Brain microvascular endothelial cell (primary cell): ENCODE measurements around the gene ENPEP.

Experiments used
- DNase-seq: peaks from one replicate; pipeline ENCODE4 v3.0.0-alpha.2; 2020
- H3K27ac ChIP-seq: fragments of 250-450 bp; sonication (Bioruptor Pico); 2 replicates; pipeline ENCODE4 v1.5.1; 2020; ENCODE audit warnings: mild to moderate bottlenecking, moderate library complexity
- H3K27me3 ChIP-seq: fragments of 250-450 bp; sonication (Bioruptor Pico); replicated peaks from 2 replicates; pipeline ENCODE4 v1.5.1; 2020; ENCODE audit warnings: mild to moderate bottlenecking
- H3K36me3 ChIP-seq: fragments of 250-450 bp; sonication (Bioruptor Pico); replicated peaks from 2 replicates; pipeline ENCODE4 v1.5.1; 2020; ENCODE audit warnings: mild to moderate bottlenecking
- H3K4me3 ChIP-seq: 2 replicates; pipeline ENCODE4 v1.5.1; 2011; ENCODE audit warnings: low read depth, mild to moderate bottlenecking, control low read depth, low read length, moderate library complexity
- in situ Hi-C: cut with HindIII; loops from 2 replicates; pipeline ENCODE4 v1.10.0; 2017; ENCODE audit warnings: low sequenced_read_pairs, low pct_ligation_motif_present
- TF ChIP-seq, protein P1 (sequence below): IDR thresholded peaks from 2 replicates; pipeline ENCODE4 v1.5.1; 2011; ENCODE audit warnings: low read depth, mild to moderate bottlenecking, moderate library complexity, low read length, control low read depth, inconsistent platforms; ENCODE audit errors: missing control alignments

The ENPEP gene

GRCh38 chr4:110516106-110516922 lies 40.4 kb downstream of the ENPEP start:
- Histone ChIP-seq H3K4me3 (peak overlapping the region; percentile 51), H3K36me3 (no peaks in the 10 kb centered on the region), H3K27me3 (no peaks in the 10 kb centered on the region), H3K27ac (no peak overlapping the region)
- TF ChIP-seq, protein P1, sequence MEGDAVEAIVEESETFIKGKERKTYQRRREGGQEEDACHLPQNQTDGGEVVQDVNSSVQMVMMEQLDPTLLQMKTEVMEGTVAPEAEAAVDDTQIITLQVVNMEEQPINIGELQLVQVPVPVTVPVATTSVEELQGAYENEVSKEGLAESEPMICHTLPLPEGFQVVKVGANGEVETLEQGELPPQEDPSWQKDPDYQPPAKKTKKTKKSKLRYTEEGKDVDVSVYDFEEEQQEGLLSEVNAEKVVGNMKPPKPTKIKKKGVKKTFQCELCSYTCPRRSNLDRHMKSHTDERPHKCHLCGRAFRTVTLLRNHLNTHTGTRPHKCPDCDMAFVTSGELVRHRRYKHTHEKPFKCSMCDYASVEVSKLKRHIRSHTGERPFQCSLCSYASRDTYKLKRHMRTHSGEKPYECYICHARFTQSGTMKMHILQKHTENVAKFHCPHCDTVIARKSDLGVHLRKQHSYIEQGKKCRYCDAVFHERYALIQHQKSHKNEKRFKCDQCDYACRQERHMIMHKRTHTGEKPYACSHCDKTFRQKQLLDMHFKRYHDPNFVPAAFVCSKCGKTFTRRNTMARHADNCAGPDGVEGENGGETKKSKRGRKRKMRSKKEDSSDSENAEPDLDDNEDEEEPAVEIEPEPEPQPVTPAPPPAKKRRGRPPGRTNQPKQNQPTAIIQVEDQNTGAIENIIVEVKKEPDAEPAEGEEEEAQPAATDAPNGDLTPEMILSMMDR = peak; percentile 91
- peak; percentile 63 for DNase-seq
- in situ Hi-C loops = loop anchor here (25.0 kb wide), 1 partner anchor 504 kb away; no protein-coding TSS in a partner anchor

GRCh38 chr4:110518889-110519490 lies 43.0 kb downstream of the ENPEP start:
- no peaks in the 10 kb centered on the region for H3K27me3 ChIP-seq
- H3K27ac ChIP-seq = no peak overlapping the region
- peak; percentile 17 for DNase-seq
- in situ Hi-C loops = loop anchor here (25.0 kb wide), 1 partner anchor 507 kb away; no protein-coding TSS in a partner anchor
- no peak overlapping the region for H3K4me3 ChIP-seq
- no peaks in the 10 kb centered on the region for H3K36me3 ChIP-seq
- TF ChIP-seq, protein P1 = peak; percentile 87

GRCh38 chr4:110520886-110521285 lies 44.9 kb downstream of the ENPEP start:
- Histone ChIP-seq H3K27ac (no peak overlapping the region), H3K27me3 (no peaks in the 10 kb centered on the region), H3K36me3 (no peaks in the 10 kb centered on the region), H3K4me3 (no peak overlapping the region)
- TF ChIP-seq, protein P1 = no peak
- DNase-seq = no peak
- in situ Hi-C loops = loop anchor here (25.0 kb wide), 1 partner anchor 509 kb away; no protein-coding TSS in a partner anchor

DNA sequence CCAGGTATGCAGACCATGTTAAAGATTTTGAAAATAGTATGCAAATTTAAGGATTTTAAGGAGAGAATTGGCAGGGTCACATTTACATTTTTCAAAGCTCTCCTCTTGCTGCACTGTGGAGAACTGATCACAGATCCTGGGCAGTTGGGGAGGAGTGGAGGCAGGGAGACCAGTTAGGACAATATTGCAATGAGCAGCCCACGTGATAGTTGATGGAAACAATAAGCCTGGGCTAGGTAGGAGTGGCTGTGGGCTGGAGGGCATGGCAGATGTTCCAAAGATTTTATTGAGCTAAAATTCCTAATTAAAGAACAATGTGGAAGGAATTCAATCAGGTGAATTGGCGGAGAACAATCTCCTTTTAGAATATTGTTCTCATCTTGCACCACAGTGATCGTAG lies 50.6 kb downstream of the ENPEP start:
- no peaks in the 10 kb centered on the region for H3K36me3 ChIP-seq
- no peaks in the 10 kb centered on the region for H3K27me3 ChIP-seq
- DNase-seq = no peak
- H3K27ac ChIP-seq = no peak overlapping the region
- TF ChIP-seq, protein P1 = no peak
- H3K4me3 ChIP-seq = no peak overlapping the region
- in situ Hi-C loops = no loop called here

DNA sequence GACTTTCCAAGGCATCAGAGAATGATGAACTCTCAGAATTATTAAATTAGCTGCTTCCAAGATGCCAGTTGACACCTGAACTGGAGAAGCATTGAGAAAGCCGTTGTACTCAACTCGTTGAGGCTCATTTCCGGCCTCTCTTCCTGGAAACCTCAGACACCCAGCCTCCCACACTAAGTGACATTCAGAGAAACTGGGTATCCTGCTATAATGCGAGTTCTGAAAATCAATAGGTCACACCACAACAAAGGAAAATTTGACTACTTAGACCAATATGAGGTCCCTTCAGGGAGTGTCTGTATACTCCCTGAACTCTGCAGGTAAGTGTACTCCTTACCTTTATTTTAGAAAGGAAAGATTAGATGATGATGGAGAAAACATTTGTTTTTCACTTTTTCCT lies 51.2 kb downstream of the ENPEP start:
- TF ChIP-seq, protein P1 = no peak
- in situ Hi-C loops = no loop called here
- H3K27ac ChIP-seq = no peak overlapping the region
- H3K4me3 ChIP-seq = no peak overlapping the region
- no peak for DNase-seq
- no peaks in the 10 kb centered on the region for H3K36me3 ChIP-seq
- no peaks in the 10 kb centered on the region for H3K27me3 ChIP-seq
